ENCODE measurements around the gene MTMR4.
"Not testable (repeated sequence)": the region's sequence is repeated elsewhere in the genome, so short reads cannot be mapped to it uniquely, and the experiment has no call there.

Gene MTMR4

GRCh38 chr17:58510075-58510474, 4.4 kb downstream of the MTMR4 start:
- no peak for DNase-seq (ENCODE audit: low read depth)
- TF ChIP-seq CTCF (IDR thresholded peaks at IDR 0.05; ENCODE audit: control insufficient read depth, insufficient read depth, low read depth, low read length, missing control alignments) = no peak
- no peak overlapping the region for H3K4me3 ChIP-seq (ENCODE audit: control insufficient read depth, low read depth, low read length)

GRCh38 chr17:58508341-58509067, 5.9 kb downstream of the MTMR4 start:
- no peak for DNase-seq (ENCODE audit: low read depth)
- no peak for TF ChIP-seq CTCF (IDR thresholded peaks at IDR 0.05; ENCODE audit: control insufficient read depth, insufficient read depth, low read depth, low read length, missing control alignments)
- no peak overlapping the region for H3K4me3 ChIP-seq (ENCODE audit: control insufficient read depth, low read depth, low read length)

- no peak for DNase-seq (ENCODE audit: low read depth)
- TF ChIP-seq CTCF (IDR thresholded peaks at IDR 0.05; ENCODE audit: control insufficient read depth, insufficient read depth, low read depth, low read length, missing control alignments) = no peak
- no peak overlapping the region for H3K4me3 ChIP-seq (ENCODE audit: control insufficient read depth, low read depth, low read length)
Measured at GRCh38 chr17:58507123-58507634, 7.3 kb downstream of the MTMR4 start.

- no peak for TF ChIP-seq CTCF (IDR thresholded peaks at IDR 0.05; ENCODE audit: control insufficient read depth, insufficient read depth, low read depth, low read length, missing control alignments)
- H3K4me3 ChIP-seq (ENCODE audit: control insufficient read depth, low read depth, low read length) = no peak overlapping the region
- DNase-seq (ENCODE audit: low read depth) = no peak
Measured at GRCh38 chr17:58506354-58507080, 7.9 kb downstream of the MTMR4 start.

- TF ChIP-seq CTCF (IDR thresholded peaks at IDR 0.05; ENCODE audit: control insufficient read depth, insufficient read depth, low read depth, low read length, missing control alignments) = no peak
- DNase-seq (ENCODE audit: low read depth) = no peak
- H3K4me3 ChIP-seq (ENCODE audit: control insufficient read depth, low read depth, low read length) = no peak overlapping the region
Measured at GRCh38 chr17:58504826-58505351, 9.5 kb downstream of the MTMR4 start.

GRCh38 chr17:58503866-58504265, 10.6 kb downstream of the MTMR4 start:
- DNase-seq (ENCODE audit: low read depth) = no peak
- H3K4me3 ChIP-seq (ENCODE audit: control insufficient read depth, low read depth, low read length) = no peak overlapping the region
- no peak for TF ChIP-seq CTCF (IDR thresholded peaks at IDR 0.05; ENCODE audit: control insufficient read depth, insufficient read depth, low read depth, low read length, missing control alignments)

- H3K4me3 ChIP-seq (ENCODE audit: control insufficient read depth, low read depth, low read length); DNase-seq (ENCODE audit: low read depth): not testable (repeated sequence)
Measured at GRCh38 chr17:58503134-58503533, 11.3 kb downstream of the MTMR4 start.
